ENCODE measurements around the gene FHL2.

DNA sequence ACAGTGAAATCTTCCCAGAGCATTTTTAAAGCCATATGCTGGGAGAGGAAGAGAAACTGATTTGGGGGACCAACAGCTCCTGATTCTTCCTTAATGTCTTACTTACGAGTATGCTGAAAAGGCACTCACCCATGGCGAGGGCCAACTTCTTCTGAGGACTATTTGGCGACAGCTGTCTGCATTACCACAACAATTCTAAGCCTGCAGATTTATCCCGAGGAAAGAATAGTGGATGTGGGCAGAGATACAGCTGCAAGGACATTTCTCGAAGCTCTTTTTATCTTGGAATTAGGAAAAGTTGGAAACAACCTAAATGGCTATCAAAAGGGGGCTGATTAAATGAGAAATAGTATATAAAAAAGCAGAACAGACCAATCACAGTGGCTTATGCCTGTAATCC is 40.3 kb upstream of the FHL2 start:
- TF ChIP-seq, protein P1, sequence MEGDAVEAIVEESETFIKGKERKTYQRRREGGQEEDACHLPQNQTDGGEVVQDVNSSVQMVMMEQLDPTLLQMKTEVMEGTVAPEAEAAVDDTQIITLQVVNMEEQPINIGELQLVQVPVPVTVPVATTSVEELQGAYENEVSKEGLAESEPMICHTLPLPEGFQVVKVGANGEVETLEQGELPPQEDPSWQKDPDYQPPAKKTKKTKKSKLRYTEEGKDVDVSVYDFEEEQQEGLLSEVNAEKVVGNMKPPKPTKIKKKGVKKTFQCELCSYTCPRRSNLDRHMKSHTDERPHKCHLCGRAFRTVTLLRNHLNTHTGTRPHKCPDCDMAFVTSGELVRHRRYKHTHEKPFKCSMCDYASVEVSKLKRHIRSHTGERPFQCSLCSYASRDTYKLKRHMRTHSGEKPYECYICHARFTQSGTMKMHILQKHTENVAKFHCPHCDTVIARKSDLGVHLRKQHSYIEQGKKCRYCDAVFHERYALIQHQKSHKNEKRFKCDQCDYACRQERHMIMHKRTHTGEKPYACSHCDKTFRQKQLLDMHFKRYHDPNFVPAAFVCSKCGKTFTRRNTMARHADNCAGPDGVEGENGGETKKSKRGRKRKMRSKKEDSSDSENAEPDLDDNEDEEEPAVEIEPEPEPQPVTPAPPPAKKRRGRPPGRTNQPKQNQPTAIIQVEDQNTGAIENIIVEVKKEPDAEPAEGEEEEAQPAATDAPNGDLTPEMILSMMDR (conservative IDR thresholded peaks at IDR 0.05) = no peak
- TF ChIP-seq EZH2 (IDR thresholded peaks at IDR 0.05; ENCODE audit: low read depth) = no peak
